SU-DHL-6 (cell line): ENCODE results near the gene PSMA8.
A peak's percentile ranks its signal among the peaks of the same experiment; 100 is the strongest.

Experiments used
- H2AFZ ChIP-seq: fragments of 200-600 bp; sonication (generic); 2 replicates; pipeline ENCODE4 v1.6.1; 2014; ENCODE audit warnings: low read depth, mild to moderate bottlenecking, moderate library complexity, mixed read lengths, antibody characterized with exemption, low read length; ENCODE audit not compliant: severe bottlenecking
- H3F3A ChIP-seq: fragments of 200-600 bp; shearing (Covaris generic); 2 replicates; pipeline ENCODE4 v1.6.0; 2016; ENCODE audit warnings: antibody characterized with exemption, mild to moderate bottlenecking; ENCODE audit not compliant: insufficient read depth
- H3K27ac ChIP-seq: fragments of 200-600 bp; sonication (generic); 2 replicates; pipeline ENCODE4 v1.5.1; 2016; ENCODE audit warnings: low read depth, mild to moderate bottlenecking, low read length, moderate library complexity, mixed read lengths
- H3K27me3 ChIP-seq: fragments of 200-600 bp; sonication (generic), shearing (Covaris generic); 2 replicates; pipeline ENCODE4 v1.6.0; 2014; ENCODE audit warnings: mild to moderate bottlenecking, low read length
- H3K36me3 ChIP-seq: fragments of 200-600 bp; sonication (generic); 2 replicates; pipeline ENCODE4 v1.6.1; 2014; ENCODE audit warnings: mild to moderate bottlenecking, low read length, mixed read lengths
- H3K4me2 ChIP-seq: fragments of 300-600, 200-600 bp; shearing (Covaris generic), sonication (generic); 2 replicates; pipeline ENCODE4 v1.6.0; 2014; ENCODE audit warnings: low read length, low read depth, mild to moderate bottlenecking; ENCODE audit not compliant: poor library complexity, severe bottlenecking
- H3K4me3 ChIP-seq: fragments of 200-600 bp; sonication (generic); 2 replicates; pipeline ENCODE4 v1.5.1; 2014; ENCODE audit warnings: antibody characterized with exemption, low read length, mild to moderate bottlenecking, mixed read lengths; ENCODE audit not compliant: insufficient read depth, poor library complexity, severe bottlenecking
- H3K79me2 ChIP-seq: fragments of 200-600 bp; sonication (generic); 2 replicates; pipeline ENCODE4 v1.6.1; 2014; ENCODE audit warnings: mild to moderate bottlenecking, low read length, moderate library complexity; ENCODE audit not compliant: insufficient read depth
- H3K9ac ChIP-seq: fragments of 200-600 bp; sonication (generic); 2 replicates; pipeline ENCODE4 v1.7.0; 2014; ENCODE audit warnings: mild to moderate bottlenecking, low read length
- H3K9me2 ChIP-seq: fragments of 200-600 bp; sonication (generic); replicated peaks from 2 replicates; pipeline ENCODE4 v1.6.1; 2014; ENCODE audit warnings: low read length; ENCODE audit not compliant: insufficient read depth
- H3K9me3 ChIP-seq: fragments of 200-600 bp; sonication (generic); 2 replicates; pipeline ENCODE4 v1.6.1; 2014; ENCODE audit warnings: low read length, mixed read lengths; ENCODE audit not compliant: insufficient read depth
- H4K20me1 ChIP-seq: fragments of 200-600 bp; sonication (generic); 2 replicates; pipeline ENCODE4 v1.6.1; 2014; ENCODE audit warnings: low read depth, mild to moderate bottlenecking, antibody characterized with exemption, low read length, moderate library complexity, mixed read lengths
- CTCF ChIP-seq: fragments of 200-600 bp; sonication (generic); IDR thresholded peaks from one replicate; pipeline ENCODE4 v1.5.1; 2017; ENCODE audit warnings: antibody characterized with exemption, mild to moderate bottlenecking, low read length, moderate library complexity; ENCODE audit not compliant: insufficient read depth, poor library complexity, severe bottlenecking
- EZH2phosphoT487 ChIP-seq: fragments of 200-600 bp; sonication (generic), shearing (Covaris generic); conservative IDR thresholded peaks from 2 replicates; pipeline ENCODE4 v1.6.1; 2018; ENCODE audit warnings: mild to moderate bottlenecking, antibody characterized with exemption, low read length, moderate library complexity, mixed read lengths

Gene PSMA8

GRCh38 chr18:26088487-26088886 lies 45.2 kb upstream of the PSMA8 start:
- TF ChIP-seq EZH2phosphoT487 (no peak), CTCF (no peak)
- H3K9me2 ChIP-seq = no peaks in the 10 kb centered on the region
- peak overlapping the region; percentile 90 for H3K27ac ChIP-seq
- peaks cover 69% of the 10 kb centered on the region for H3K79me2 ChIP-seq
- H4K20me1 ChIP-seq = peaks cover 55% of the 10 kb centered on the region
- H3K4me3 ChIP-seq = peak overlapping the region; percentile 98
- no peaks in the 10 kb centered on the region for H3K9me3 ChIP-seq
- H3K27me3 ChIP-seq = no peaks in the 10 kb centered on the region
- peak overlapping the region; percentile 82 for H3K4me2 ChIP-seq
- peaks cover 53% of the 10 kb centered on the region for H3K36me3 ChIP-seq
- H3K9ac ChIP-seq = peak overlapping the region; percentile 97
- no peak overlapping the region for H2AFZ ChIP-seq
- peaks cover 41% of the 10 kb centered on the region for H3F3A ChIP-seq

GRCh38 chr18:26089293-26090129 lies 44.2 kb upstream of the PSMA8 start:
- H3K9me2 ChIP-seq = no peaks in the 10 kb centered on the region
- no peak overlapping the region for H2AFZ ChIP-seq
- H3F3A ChIP-seq = peaks cover 35% of the 10 kb centered on the region
- TF ChIP-seq CTCF (no peak), EZH2phosphoT487 (no peak)
- peaks cover 59% of the 10 kb centered on the region for H3K79me2 ChIP-seq
- H3K27ac ChIP-seq = peak overlapping the region; percentile 90
- H3K9ac ChIP-seq = peak overlapping the region; percentile 97
- H3K4me2 ChIP-seq = peak overlapping the region; percentile 82
- peaks cover 43% of the 10 kb centered on the region for H3K36me3 ChIP-seq
- H3K9me3 ChIP-seq = no peaks in the 10 kb centered on the region
- no peaks in the 10 kb centered on the region for H3K27me3 ChIP-seq
- H3K4me3 ChIP-seq = peak overlapping the region; percentile 98
- peaks cover 45% of the 10 kb centered on the region for H4K20me1 ChIP-seq

- peak within 1 kb of the TSS; percentile 90 for H3K27ac ChIP-seq
- H3K36me3 ChIP-seq = peaks cover 34% of the 10 kb centered on the region
- peaks cover 50% of the 10 kb centered on the region for H3K79me2 ChIP-seq
- peak within 1 kb of the TSS; percentile 97 for H3K9ac ChIP-seq
- no peaks in the 10 kb centered on the region for H3K9me3 ChIP-seq
- peak within 1 kb of the TSS; percentile 85 for H2AFZ ChIP-seq
- no peaks in the 10 kb centered on the region for H3K9me2 ChIP-seq
- TF ChIP-seq CTCF (no peak), EZH2phosphoT487 (no peak)
- H3K27me3 ChIP-seq = no peaks in the 10 kb centered on the region
- peaks cover 37% of the 10 kb centered on the region for H4K20me1 ChIP-seq
- peaks cover 32% of the 10 kb centered on the region for H3F3A ChIP-seq
- H3K4me3 ChIP-seq = peak within 1 kb of the TSS; percentile 98
- H3K4me2 ChIP-seq = peak within 1 kb of the TSS; percentile 82
These were observed 43.3 kb upstream of the PSMA8 start, which contains the start of gene SS18 for GRCh38 chr18:26090130-26091046. Gene SS18, minus strand, starts transcription at chr18:26090613. Its CDS starts 44 bp downstream, at chr18:26090569.
